Measurements from ENCODE around the gene CTH. TPM values are rescaled to one million over a fixed set of nuclear protein-coding genes. Genes with fewer than 3 reads are reported as not detected.

CTH gene
- total and polyA plus RNA-seq, 2 donors from 2014 or later, result 6.5 to 7.5 TPM

GRCh38 chr1:70487910-70488665 lies 77.0 kb downstream of the CTH start:
- H3K9me3 ChIP-seq (ENCODE audit: control insufficient read depth in 2 of 3, insufficient read depth in 1 of 3, low read length in 3 of 3), result no peaks in the 10 kb centered on the region
- H3K36me3 ChIP-seq (ENCODE audit: control insufficient read depth in 2 of 3, insufficient read depth in 3 of 3, low read length in 3 of 3), result no peaks in the 10 kb centered on the region
- no peak overlapping the region for H3K27ac ChIP-seq (ENCODE audit: low read depth in 2 of 2, low read length in 2 of 2)
- no peaks in the 10 kb centered on the region for H3K4me1 ChIP-seq (ENCODE audit: control insufficient read depth in 2 of 3, insufficient read depth in 2 of 3, low read depth in 1 of 3, low read length in 3 of 3)
- no peak overlapping the region for H3K9ac ChIP-seq (ENCODE audit: low read length in 3 of 3)
- FAIRE-seq (no peak), DNase-seq (peak in 2 of 5 donors; percentile 16 to 33)
- intact Hi-C loops (cut with DNase I), result no loop called here
- H3K4me3 ChIP-seq (ENCODE audit: low read length in 3 of 3), result no peak overlapping the region
- H3K27me3 ChIP-seq (ENCODE audit: control insufficient read depth, insufficient read depth, low read length), result no peaks in the 10 kb centered on the region
- peak; percentile 74 for TF ChIP-seq CTCF (IDR thresholded peaks at IDR 0.05; ENCODE audit: borderline replicate concordance, extremely low read depth, insufficient read depth)

Other genes with a start within 250 kb of the CTH start
- gene LRRC40, start 205.7 kb upstream of the CTH start, total RNA-seq, result 13.3 TPM
- 7.5 TPM for gene LRRC40, start 205.7 kb upstream of the CTH start, polyA plus RNA-seq (ENCODE audit: insufficient read depth, low read depth, low replicate concordance)
- 135 TPM for gene SRSF11, start 189.9 kb upstream of the CTH start, total RNA-seq
- gene SRSF11, start 189.9 kb upstream of the CTH start, polyA plus RNA-seq (ENCODE audit: insufficient read depth, low read depth, low replicate concordance), result 58.9 TPM
- gene ANKRD13C, start 56.5 kb upstream of the CTH start, total RNA-seq, result 23.4 TPM
- gene ANKRD13C, start 56.5 kb upstream of the CTH start, polyA plus RNA-seq (ENCODE audit: insufficient read depth, low read depth, low replicate concordance), result 8.4 TPM

Data from kidney (tissue), 14 donors.